H1 (cell line): Measurements from ENCODE around the gene DHX58. TPM values are rescaled to one million over a fixed set of nuclear protein-coding genes. Genes with fewer than 3 reads are reported as not detected.

Experiments
- ASH2L ChIP-seq: fragments of 200-600, 300-600 bp; sonication (generic); IDR thresholded peaks from one replicate; pipeline ENCODE4 v1.7.1; 2017; ENCODE audit warnings: low read length
- CBX8 ChIP-seq: fragments of 300-800, 300-1000 bp; sonication (generic); IDR thresholded peaks from 2 replicates; pipeline ENCODE4 v1.7.1; 2016; ENCODE audit warnings: low read depth, low read length, borderline replicate concordance
- CHD1 ChIP-seq: IDR thresholded peaks from 2 replicates; pipeline ENCODE4 v1.6.1; 2012; ENCODE audit warnings: low read depth, low read length, improper control_type of control experiment
- MAFK ChIP-seq: IDR thresholded peaks from 2 replicates; pipeline ENCODE4 v1.6.1; 2012; ENCODE audit warnings: low read depth, mild to moderate bottlenecking, improper control_type of control experiment, low read length
- MAX ChIP-seq: IDR thresholded peaks from 2 replicates; pipeline ENCODE4 v1.6.1; 2012; ENCODE audit warnings: inconsistent platforms
- TAF1 ChIP-seq: IDR thresholded peaks from 2 replicates; pipeline ENCODE4 v1.6.1; 2011; ENCODE audit warnings: mild to moderate bottlenecking, low read depth, low read length
- polyA plus RNA-seq, 7 experiments: library from polyadenylated mRNA; depleted of rRNA in 3 of 7; stranded (reverse) in 5 of 7; unstranded in 2 of 7; fragments of >200 nt in 5 of 7; fragments of 200-250 nt in 2 of 7; gene quantifications; 1 replicate in 5 of 7; 2 replicates in 1 of 7; 4 replicates in 1 of 7; pipeline versions ENCODE4 v1.2.1 to v1.2.3, GENCODE V29; 2011 to 2013; ENCODE audit warnings: missing spikeins in 2 of 7, mixed read lengths in 2 of 7
- total RNA-seq: library from RNA; stranded (reverse); fragmentation: NEBNext Ultra II Directional; extraction: Animal tissue kit (Norgen Biotek cat#: 25700); gene quantifications from 2 replicates; pipeline ENCODE4 v1.2.1, GENCODE V29; 2021
- TF ChIP-seq, protein P1 (sequence below): fragments of 300-600 bp; sonication (generic); IDR thresholded peaks from 2 replicates; pipeline ENCODE4 v1.7.1; 2012; ENCODE audit warnings: low read length, moderate library complexity, mild to moderate bottlenecking, inconsistent platforms; ENCODE audit not compliant: insufficient replicate concordance

The DHX58 gene
- total and polyA plus RNA-seq, 2 of the 8 experiments (the other 6 are each of a cell fraction or from before 2014, with no cell fraction given) = 5.6 to 9.9 TPM

- TF ChIP-seq, protein P1, sequence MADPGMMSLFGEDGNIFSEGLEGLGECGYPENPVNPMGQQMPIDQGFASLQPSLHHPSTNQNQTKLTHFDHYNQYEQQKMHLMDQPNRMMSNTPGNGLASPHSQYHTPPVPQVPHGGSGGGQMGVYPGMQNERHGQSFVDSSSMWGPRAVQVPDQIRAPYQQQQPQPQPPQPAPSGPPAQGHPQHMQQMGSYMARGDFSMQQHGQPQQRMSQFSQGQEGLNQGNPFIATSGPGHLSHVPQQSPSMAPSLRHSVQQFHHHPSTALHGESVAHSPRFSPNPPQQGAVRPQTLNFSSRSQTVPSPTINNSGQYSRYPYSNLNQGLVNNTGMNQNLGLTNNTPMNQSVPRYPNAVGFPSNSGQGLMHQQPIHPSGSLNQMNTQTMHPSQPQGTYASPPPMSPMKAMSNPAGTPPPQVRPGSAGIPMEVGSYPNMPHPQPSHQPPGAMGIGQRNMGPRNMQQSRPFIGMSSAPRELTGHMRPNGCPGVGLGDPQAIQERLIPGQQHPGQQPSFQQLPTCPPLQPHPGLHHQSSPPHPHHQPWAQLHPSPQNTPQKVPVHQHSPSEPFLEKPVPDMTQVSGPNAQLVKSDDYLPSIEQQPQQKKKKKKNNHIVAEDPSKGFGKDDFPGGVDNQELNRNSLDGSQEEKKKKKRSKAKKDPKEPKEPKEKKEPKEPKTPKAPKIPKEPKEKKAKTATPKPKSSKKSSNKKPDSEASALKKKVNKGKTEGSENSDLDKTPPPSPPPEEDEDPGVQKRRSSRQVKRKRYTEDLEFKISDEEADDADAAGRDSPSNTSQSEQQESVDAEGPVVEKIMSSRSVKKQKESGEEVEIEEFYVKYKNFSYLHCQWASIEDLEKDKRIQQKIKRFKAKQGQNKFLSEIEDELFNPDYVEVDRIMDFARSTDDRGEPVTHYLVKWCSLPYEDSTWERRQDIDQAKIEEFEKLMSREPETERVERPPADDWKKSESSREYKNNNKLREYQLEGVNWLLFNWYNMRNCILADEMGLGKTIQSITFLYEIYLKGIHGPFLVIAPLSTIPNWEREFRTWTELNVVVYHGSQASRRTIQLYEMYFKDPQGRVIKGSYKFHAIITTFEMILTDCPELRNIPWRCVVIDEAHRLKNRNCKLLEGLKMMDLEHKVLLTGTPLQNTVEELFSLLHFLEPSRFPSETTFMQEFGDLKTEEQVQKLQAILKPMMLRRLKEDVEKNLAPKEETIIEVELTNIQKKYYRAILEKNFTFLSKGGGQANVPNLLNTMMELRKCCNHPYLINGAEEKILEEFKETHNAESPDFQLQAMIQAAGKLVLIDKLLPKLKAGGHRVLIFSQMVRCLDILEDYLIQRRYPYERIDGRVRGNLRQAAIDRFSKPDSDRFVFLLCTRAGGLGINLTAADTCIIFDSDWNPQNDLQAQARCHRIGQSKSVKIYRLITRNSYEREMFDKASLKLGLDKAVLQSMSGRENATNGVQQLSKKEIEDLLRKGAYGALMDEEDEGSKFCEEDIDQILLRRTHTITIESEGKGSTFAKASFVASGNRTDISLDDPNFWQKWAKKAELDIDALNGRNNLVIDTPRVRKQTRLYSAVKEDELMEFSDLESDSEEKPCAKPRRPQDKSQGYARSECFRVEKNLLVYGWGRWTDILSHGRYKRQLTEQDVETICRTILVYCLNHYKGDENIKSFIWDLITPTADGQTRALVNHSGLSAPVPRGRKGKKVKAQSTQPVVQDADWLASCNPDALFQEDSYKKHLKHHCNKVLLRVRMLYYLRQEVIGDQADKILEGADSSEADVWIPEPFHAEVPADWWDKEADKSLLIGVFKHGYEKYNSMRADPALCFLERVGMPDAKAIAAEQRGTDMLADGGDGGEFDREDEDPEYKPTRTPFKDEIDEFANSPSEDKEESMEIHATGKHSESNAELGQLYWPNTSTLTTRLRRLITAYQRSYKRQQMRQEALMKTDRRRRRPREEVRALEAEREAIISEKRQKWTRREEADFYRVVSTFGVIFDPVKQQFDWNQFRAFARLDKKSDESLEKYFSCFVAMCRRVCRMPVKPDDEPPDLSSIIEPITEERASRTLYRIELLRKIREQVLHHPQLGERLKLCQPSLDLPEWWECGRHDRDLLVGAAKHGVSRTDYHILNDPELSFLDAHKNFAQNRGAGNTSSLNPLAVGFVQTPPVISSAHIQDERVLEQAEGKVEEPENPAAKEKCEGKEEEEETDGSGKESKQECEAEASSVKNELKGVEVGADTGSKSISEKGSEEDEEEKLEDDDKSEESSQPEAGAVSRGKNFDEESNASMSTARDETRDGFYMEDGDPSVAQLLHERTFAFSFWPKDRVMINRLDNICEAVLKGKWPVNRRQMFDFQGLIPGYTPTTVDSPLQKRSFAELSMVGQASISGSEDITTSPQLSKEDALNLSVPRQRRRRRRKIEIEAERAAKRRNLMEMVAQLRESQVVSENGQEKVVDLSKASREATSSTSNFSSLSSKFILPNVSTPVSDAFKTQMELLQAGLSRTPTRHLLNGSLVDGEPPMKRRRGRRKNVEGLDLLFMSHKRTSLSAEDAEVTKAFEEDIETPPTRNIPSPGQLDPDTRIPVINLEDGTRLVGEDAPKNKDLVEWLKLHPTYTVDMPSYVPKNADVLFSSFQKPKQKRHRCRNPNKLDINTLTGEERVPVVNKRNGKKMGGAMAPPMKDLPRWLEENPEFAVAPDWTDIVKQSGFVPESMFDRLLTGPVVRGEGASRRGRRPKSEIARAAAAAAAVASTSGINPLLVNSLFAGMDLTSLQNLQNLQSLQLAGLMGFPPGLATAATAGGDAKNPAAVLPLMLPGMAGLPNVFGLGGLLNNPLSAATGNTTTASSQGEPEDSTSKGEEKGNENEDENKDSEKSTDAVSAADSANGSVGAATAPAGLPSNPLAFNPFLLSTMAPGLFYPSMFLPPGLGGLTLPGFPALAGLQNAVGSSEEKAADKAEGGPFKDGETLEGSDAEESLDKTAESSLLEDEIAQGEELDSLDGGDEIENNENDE = no peak
- TF ChIP-seq CHD1 (no peak), MAX (no peak), ASH2L (no peak), CBX8 (no peak), TAF1 (no peak), MAFK (no peak)
- TF ChIP-seq, all 59 proteins: peak for 0
These were observed 16.8 kb upstream of the DHX58 start (continued) for GRCh38 chr17:42129109-42129837.
